MM.1S (cell line): ENCODE measurements around the gene SPOCK1.

Experiments
- DNase-seq: peaks from one replicate; pipeline ENCODE4 v3.0.0-alpha.2; 2015
- H2AFZ ChIP-seq: fragments of 300-600 bp; sonication (generic); 2 replicates; pipeline ENCODE4 v1.6.0; 2016; ENCODE audit warnings: antibody characterized with exemption, low read length
- H3F3A ChIP-seq: fragments of 300-600 bp; sonication (generic); 2 replicates; pipeline ENCODE4 v1.6.1; 2016; ENCODE audit warnings: mild to moderate bottlenecking, antibody characterized with exemption, low read length, moderate library complexity, mixed read lengths; ENCODE audit not compliant: insufficient read depth
- H3K27ac ChIP-seq: fragments of 300-600 bp; sonication (generic); 2 replicates; pipeline ENCODE4 v1.5.1; 2016; ENCODE audit warnings: mild to moderate bottlenecking, low read length
- H3K27me3 ChIP-seq: fragments of 300-600 bp; sonication (generic); replicated peaks from 2 replicates; pipeline ENCODE4 v1.6.0; 2016; ENCODE audit warnings: low read length; ENCODE audit not compliant: insufficient read depth
- H3K36me3 ChIP-seq: fragments of 300-600 bp; sonication (generic); replicated peaks from 2 replicates; pipeline ENCODE4 v1.6.1; 2016; ENCODE audit warnings: mild to moderate bottlenecking, low read length, mixed read lengths; ENCODE audit not compliant: insufficient read depth
- H3K4me1 ChIP-seq: fragments of 300-600 bp; sonication (generic); 2 replicates; pipeline ENCODE4 v1.6.1; 2016; ENCODE audit warnings: low read length, mixed read lengths
- H3K4me2 ChIP-seq: fragments of 300-600 bp; sonication (generic); 2 replicates; pipeline ENCODE4 v1.6.0; 2016; ENCODE audit warnings: low read depth, low read length
- H3K4me3 ChIP-seq: fragments of 300-600 bp; sonication (generic); 2 replicates; pipeline ENCODE4 v1.5.1; 2016; ENCODE audit warnings: low read length, mixed read lengths
- H3K79me2 ChIP-seq: fragments of 300-600 bp; sonication (generic); 2 replicates; pipeline ENCODE4 v1.6.1; 2016; ENCODE audit warnings: mixed run types, low read length, mixed read lengths
- H3K9ac ChIP-seq: fragments of 300-600 bp; sonication (generic); 2 replicates; pipeline ENCODE4 v1.6.1; 2016; ENCODE audit warnings: low read length, mixed read lengths
- H3K9me2 ChIP-seq: fragments of 300-600 bp; sonication (generic); replicated peaks from 2 replicates; pipeline ENCODE4 v1.6.1; 2016; ENCODE audit warnings: mild to moderate bottlenecking, low read length, mixed read lengths; ENCODE audit not compliant: insufficient read depth
- H3K9me3 ChIP-seq: fragments of 300-600 bp; sonication (generic); replicated peaks from 2 replicates; pipeline ENCODE4 v1.6.1; 2016; ENCODE audit warnings: mild to moderate bottlenecking, low read length, mixed read lengths; ENCODE audit not compliant: insufficient read depth
- H4K20me1 ChIP-seq: fragments of 300-600 bp; sonication (generic); 2 replicates; pipeline ENCODE4 v1.6.1; 2016; ENCODE audit warnings: mild to moderate bottlenecking, low read length, moderate library complexity, mixed read lengths; ENCODE audit not compliant: insufficient read depth
- EZH2 ChIP-seq: fragments of 300-600 bp; sonication (generic); optimal IDR thresholded peaks from 2 replicates; pipeline ENCODE3; 2017; ENCODE audit warnings: low read depth, mild to moderate bottlenecking, antibody characterized with exemption, low read length, mixed read lengths
- EZH2phosphoT487 ChIP-seq: fragments of 300-600 bp; sonication (generic); IDR thresholded peaks from 2 replicates; pipeline ENCODE4 v1.6.1; 2018; ENCODE audit warnings: antibody characterized with exemption, low read length
- TF ChIP-seq, protein P1 (sequence below): fragments of 300-600 bp; sonication (generic); IDR thresholded peaks from 2 replicates; pipeline ENCODE4 v1.5.1; 2016; ENCODE audit warnings: antibody characterized with exemption, low read length, mixed read lengths

SPOCK1 gene

GRCh38 chr5:137516251-137516797 lies 17.2 kb upstream of the SPOCK1 start:
- H2AFZ ChIP-seq, result no peak overlapping the region
- H3K27me3 ChIP-seq, result no peaks in the 10 kb centered on the region
- H3K9me2 ChIP-seq, result no peaks in the 10 kb centered on the region
- H3K79me2 ChIP-seq, result no peaks in the 10 kb centered on the region
- H3K4me1 ChIP-seq, result no peaks in the 10 kb centered on the region
- no peak overlapping the region for H3K27ac ChIP-seq
- TF ChIP-seq, protein P1, sequence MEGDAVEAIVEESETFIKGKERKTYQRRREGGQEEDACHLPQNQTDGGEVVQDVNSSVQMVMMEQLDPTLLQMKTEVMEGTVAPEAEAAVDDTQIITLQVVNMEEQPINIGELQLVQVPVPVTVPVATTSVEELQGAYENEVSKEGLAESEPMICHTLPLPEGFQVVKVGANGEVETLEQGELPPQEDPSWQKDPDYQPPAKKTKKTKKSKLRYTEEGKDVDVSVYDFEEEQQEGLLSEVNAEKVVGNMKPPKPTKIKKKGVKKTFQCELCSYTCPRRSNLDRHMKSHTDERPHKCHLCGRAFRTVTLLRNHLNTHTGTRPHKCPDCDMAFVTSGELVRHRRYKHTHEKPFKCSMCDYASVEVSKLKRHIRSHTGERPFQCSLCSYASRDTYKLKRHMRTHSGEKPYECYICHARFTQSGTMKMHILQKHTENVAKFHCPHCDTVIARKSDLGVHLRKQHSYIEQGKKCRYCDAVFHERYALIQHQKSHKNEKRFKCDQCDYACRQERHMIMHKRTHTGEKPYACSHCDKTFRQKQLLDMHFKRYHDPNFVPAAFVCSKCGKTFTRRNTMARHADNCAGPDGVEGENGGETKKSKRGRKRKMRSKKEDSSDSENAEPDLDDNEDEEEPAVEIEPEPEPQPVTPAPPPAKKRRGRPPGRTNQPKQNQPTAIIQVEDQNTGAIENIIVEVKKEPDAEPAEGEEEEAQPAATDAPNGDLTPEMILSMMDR, result no peak
- TF ChIP-seq EZH2phosphoT487 (no peak), EZH2 (no peak)
- H3K9me3 ChIP-seq, result no peaks in the 10 kb centered on the region
- no peak overlapping the region for H3K4me2 ChIP-seq
- H3K36me3 ChIP-seq, result no peaks in the 10 kb centered on the region
- H4K20me1 ChIP-seq, result no peaks in the 10 kb centered on the region
- H3K4me3 ChIP-seq, result no peak overlapping the region
- no peak overlapping the region for H3K9ac ChIP-seq
- no peak for DNase-seq
- no peaks in the 10 kb centered on the region for H3F3A ChIP-seq

DNA sequence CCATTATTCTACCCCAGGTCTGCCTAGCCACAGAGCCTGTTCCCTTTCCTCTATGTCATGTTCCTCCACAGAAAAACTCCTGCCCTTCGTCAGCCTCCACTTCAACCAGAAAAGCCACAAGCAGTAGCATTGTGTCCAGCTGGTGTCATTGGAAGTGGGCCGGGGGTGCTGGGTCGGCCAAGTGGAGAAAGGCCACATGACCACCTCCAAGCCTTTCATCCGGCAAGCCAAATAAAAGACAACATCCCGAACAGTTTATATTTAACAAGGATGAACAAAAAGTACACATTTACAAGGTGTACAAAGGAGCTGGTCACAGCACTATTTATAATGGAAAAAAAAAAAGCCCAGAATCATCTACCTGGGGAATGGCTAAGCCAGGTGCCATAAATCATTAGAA lies 16.1 kb upstream of the SPOCK1 start:
- Histone ChIP-seq H3K27ac (no peak overlapping the region), H3K4me2 (no peak overlapping the region), H3K9me2 (no peaks in the 10 kb centered on the region), H3K27me3 (no peaks in the 10 kb centered on the region), H3F3A (no peaks in the 10 kb centered on the region), H3K9me3 (no peaks in the 10 kb centered on the region), H3K4me3 (no peak overlapping the region), H3K79me2 (no peaks in the 10 kb centered on the region), H3K9ac (no peak overlapping the region), H2AFZ (no peak overlapping the region), H3K4me1 (no peaks in the 10 kb centered on the region), H4K20me1 (no peaks in the 10 kb centered on the region), H3K36me3 (no peaks in the 10 kb centered on the region)
- TF ChIP-seq EZH2phosphoT487 (no peak), EZH2 (no peak)
- TF ChIP-seq, protein P1, result no peak
- no peak for DNase-seq

- no peak overlapping the region for H3K4me3 ChIP-seq
- no peak for TF ChIP-seq EZH2phosphoT487
- TF ChIP-seq, protein P1, result no peak
- TF ChIP-seq EZH2, result no peak
- no peaks in the 10 kb centered on the region for H3K9me3 ChIP-seq
- DNase-seq, result no peak
- H3K9me2 ChIP-seq, result no peaks in the 10 kb centered on the region
- no peaks in the 10 kb centered on the region for H3F3A ChIP-seq
- H4K20me1 ChIP-seq, result no peaks in the 10 kb centered on the region
- no peak overlapping the region for H2AFZ ChIP-seq
- H3K36me3 ChIP-seq, result no peaks in the 10 kb centered on the region
- no peak overlapping the region for H3K27ac ChIP-seq
- no peaks in the 10 kb centered on the region for H3K27me3 ChIP-seq
- no peaks in the 10 kb centered on the region for H3K4me1 ChIP-seq
- no peak overlapping the region for H3K9ac ChIP-seq
- no peaks in the 10 kb centered on the region for H3K79me2 ChIP-seq
- H3K4me2 ChIP-seq, result no peak overlapping the region
These were observed 11.5 kb upstream of the SPOCK1 start for GRCh38 chr5:137510671-137511070.
